ENCODE measurements around the gene SCART1. TPM values are rescaled to one million over a fixed set of nuclear protein-coding genes. Genes with fewer than 3 reads are reported as not detected.
A peak's percentile ranks its signal among the peaks of the same experiment; 100 is the strongest.

SCART1 gene
- total and polyA plus RNA-seq, 2 of the 4 experiments (the other 2 are of a cell fraction): 0.54 to 2.1 TPM

GRCh38 chr10:133516057-133516456 lies 62.3 kb downstream of the SCART1 start:
- H4K8ac ChIP-seq (ENCODE audit: low read depth in 2 of 2, low read length in 2 of 2): no peak overlapping the region
- H3K9me1 ChIP-seq (ENCODE audit: insufficient read depth, low read length): no peaks in the 10 kb centered on the region
- H3K9me3 ChIP-seq (ENCODE audit: control insufficient read depth, insufficient read depth, low read length): no peaks in the 10 kb centered on the region
- WGBS, 2 experiments (ENCODE audit: extremely low coverage in 2 of 2, insufficient read length in 1 of 2): no CpG with 5 or more reads among the region's 4 CpGs
- dilution Hi-C loops (cut with HindIII; ENCODE audit: low sequenced_read_pairs, unreplicated experiment) (no loop called here), in situ Hi-C loops (cut with MboI; ENCODE audit: low sequenced_read_pairs) (no loop called here), intact Hi-C loops (cut with micrococcal nuclease) (no loop called here)
- H3K23ac ChIP-seq (ENCODE audit: low read depth, low read length): no peak overlapping the region
- ChIA-PET CTCF (no interaction called here), POLR2A (ENCODE audit: unreplicated experiment) (no interaction called here)
- no peaks in the 10 kb centered on the region for H3K27me3 ChIP-seq (ENCODE audit: control insufficient read depth, insufficient read depth, low read length)
- no peak overlapping the region for H3K9ac ChIP-seq (ENCODE audit: low read depth, low read length)
- H3K79me1 ChIP-seq (ENCODE audit: low read depth in 1 of 2, low read length in 2 of 2): no peaks in the 10 kb centered on the region
- H3K4ac ChIP-seq (ENCODE audit: low read depth, low read length): no peak overlapping the region
- no peaks in the 10 kb centered on the region for H4K20me1 ChIP-seq (ENCODE audit: insufficient read depth, low read length)
- H2BK120ac ChIP-seq (ENCODE audit: low read depth, low read length): no peak overlapping the region
- H2AK5ac ChIP-seq (ENCODE audit: low read depth, low read length): no peak overlapping the region
- no peak overlapping the region for H3K18ac ChIP-seq (ENCODE audit: low read depth, low read length)
- H3K14ac ChIP-seq (replicated peaks; ENCODE audit: low read depth, low read length): no peak overlapping the region
- H3K4me1 ChIP-seq (ENCODE audit: control insufficient read depth, insufficient read depth, low read length): no peaks in the 10 kb centered on the region
- BruUV-seq (replicated peaks): no TSS peak
- ATAC-seq (ENCODE audit: low read depth) (peak; percentile 62), DNase-seq (peak; percentile 8)
- no peak overlapping the region for H3K56ac ChIP-seq (ENCODE audit: extremely low read depth, insufficient read depth, low read length)
- H2AFZ ChIP-seq (replicated peaks; ENCODE audit: low read length, poor library complexity): no peak overlapping the region
- no peak overlapping the region for H2BK5ac ChIP-seq (ENCODE audit: low read depth, low read length, poor library complexity, severe bottlenecking)
- no peak for TF ChIP-seq RFX5 (IDR thresholded peaks at IDR 0.05; ENCODE audit: low read depth, low read length)
- no peak for TF ChIP-seq CHD1 (IDR thresholded peaks at IDR 0.05; ENCODE audit: low read depth, low read length)
- no peak for TF ChIP-seq MAZ (IDR thresholded peaks at IDR 0.05; ENCODE audit: borderline replicate concordance, low read depth, low read length)
- no peak for TF ChIP-seq BHLHE40 (IDR thresholded peaks at IDR 0.05; ENCODE audit: low read depth, low read length)
- no peak for TF ChIP-seq CEBPB (IDR thresholded peaks at IDR 0.05; ENCODE audit: low read depth, low read length)
- TF ChIP-seq USF2 (IDR thresholded peaks at IDR 0.05; ENCODE audit: low read depth, low read length): no peak
- TF ChIP-seq FOS (IDR thresholded peaks at IDR 0.05; ENCODE audit: low read depth, low read length): no peak
- no peak for TF ChIP-seq SMC3 (IDR thresholded peaks at IDR 0.05; ENCODE audit: low read depth, low read length)
- TF ChIP-seq RAD21 (IDR thresholded peaks at IDR 0.05; ENCODE audit: low read length): no peak
- TF ChIP-seq MXI1 (IDR thresholded peaks at IDR 0.05; ENCODE audit: borderline replicate concordance, low read depth, low read length): no peak
- no peak for TF ChIP-seq NFE2L2 (IDR thresholded peaks at IDR 0.05; ENCODE audit: low read depth, low read length)
- no peak for TF ChIP-seq ELK1 (IDR thresholded peaks at IDR 0.05; ENCODE audit: borderline replicate concordance, low read depth, low read length)
- no peak for TF ChIP-seq MAFK (IDR thresholded peaks at IDR 0.05; ENCODE audit: low read depth, low read length)
- TF ChIP-seq CTCF (conservative IDR thresholded peaks at IDR 0.05; ENCODE audit: low read depth, low read length): no peak
- no peak for TF ChIP-seq RCOR1 (IDR thresholded peaks at IDR 0.05; ENCODE audit: insufficient replicate concordance, low read length)
- TF ChIP-seq POLR2A (IDR thresholded peaks at IDR 0.05; ENCODE audit: low read depth, low read length): no peak
- H2BK15ac ChIP-seq (ENCODE audit: low read depth, low read length): no peak overlapping the region
- no peak overlapping the region for H4K5ac ChIP-seq (ENCODE audit: low read depth, low read length)
- no peak overlapping the region for H2BK20ac ChIP-seq (ENCODE audit: low read depth, low read length)
- no peak overlapping the region for H3K27ac ChIP-seq (ENCODE audit: insufficient read depth, low read length)
- H3K4me3 ChIP-seq (ENCODE audit: insufficient read depth, low read depth, low read length): no peak overlapping the region
- H3K4me2 ChIP-seq (ENCODE audit: low read depth, low read length): no peak overlapping the region
- H2AK9ac ChIP-seq (replicated peaks; ENCODE audit: low read depth, low read length, poor library complexity): no peak overlapping the region
- no peak overlapping the region for H4K91ac ChIP-seq (ENCODE audit: insufficient read depth, low read depth, low read length)
- no peaks in the 10 kb centered on the region for H3K36me3 ChIP-seq (ENCODE audit: control insufficient read depth, insufficient read depth, low read length)
